Left lung (tissue), 10 donors: Measurements from ENCODE around the gene SH3BGRL2. TPM values are rescaled to one million over a fixed set of nuclear protein-coding genes. Genes with fewer than 3 reads are reported as not detected.

Source experiments
- ATAC-seq: fragments of 200-7000 bp; cut with Tn5 transposase; one replicate; pipeline ENCODE4 v1.9.1; 2020; ENCODE audit warnings: moderate library complexity
- DNase-seq, 4 donors: peaks; one replicate each; pipeline ENCODE4 v3.0.0-alpha.2; 2013 to 2020
- H3K27ac ChIP-seq, 2 donors: fragments of 200-600 bp; sonication (generic) in 1 of 2; one replicate each; pipeline versions ENCODE4 v1.5.0 to v1.8.0; 2020 to 2021
- H3K27me3 ChIP-seq, 2 donors: fragments of 200-600 bp; sonication (generic) in 1 of 2; one replicate each; pipeline versions ENCODE4 v1.5.0 to v1.8.0; 2020 to 2021
- H3K36me3 ChIP-seq, 2 donors: fragments of 200-600 bp; sonication (generic) in 1 of 2; one replicate each; pipeline versions ENCODE4 v1.5.0 to v1.8.0; 2020 to 2021
- H3K4me1 ChIP-seq, 2 donors: fragments of 200-600 bp; one replicate each; pipeline ENCODE4 v1.8.0; 2021
- H3K4me3 ChIP-seq, 2 donors: fragments of 200-600 bp; sonication (generic) in 1 of 2; one replicate each; pipeline versions ENCODE4 v1.5.0 to v1.8.0; 2020 to 2021; ENCODE audit warnings: mild to moderate bottlenecking in 1 of 2
- H3K9me3 ChIP-seq, 2 donors: fragments of 200-600 bp; sonication (generic) in 1 of 2; one replicate each; pipeline versions ENCODE4 v1.5.0 to v1.8.0; 2020 to 2021
- CTCF ChIP-seq, 2 donors: fragments of 200-600 bp; sonication (generic) in 1 of 2; IDR thresholded peaks; one replicate each; pipeline versions ENCODE4 v1.5.0 to v1.8.0; 2021; ENCODE audit warnings: antibody characterized with exemption in 2 of 2
- intact Hi-C, 2 donors: fragments of 100-400 bp; cut with DNase I; formaldehyde crosslinking; loops; one replicate each; pipeline versions ENCODE4 v1.11.2 to v1.14.2; 2022
- polyA plus RNA-seq, 6 donors: library from polyadenylated mRNA; unstranded; fragments of 120-200 nt; gene quantifications; one replicate each; pipeline ENCODE4 v1.2.1, GENCODE V29; 2013; ENCODE audit not compliant: insufficient read length in 6 of 6
- total RNA-seq, 2 donors: library from RNA; stranded (reverse); fragmentation: NEBNext Ultra II Directional; extraction: Animal tissue kit (Norgen Biotek cat#: 25700); gene quantifications; one replicate each; pipeline ENCODE4 v1.2.1, GENCODE V29; 2021
- donor health status: DM: no; HTN: yes; CAD: no.
- donor health status: DM: no; HTN: no; CAD: no.

The SH3BGRL2 gene
- total and polyA plus RNA-seq, 8 donors, result 22.0 to 45.7 (median 38.9) TPM

GRCh38 chr6:79635232-79635543 is 4.1 kb downstream of the SH3BGRL2 start:
- no peaks in the 10 kb centered on the region for H3K36me3 ChIP-seq
- no peak overlapping the region for H3K4me3 ChIP-seq
- H3K27ac ChIP-seq, result no peak overlapping the region
- H3K9me3 ChIP-seq, result no peaks in the 10 kb centered on the region
- ATAC-seq (no peak), DNase-seq (no peak)
- peaks cover 0 to 13% of the 10 kb centered on the region in 2 donors for H3K4me1 ChIP-seq
- peaks cover 0 to 27% of the 10 kb centered on the region in 2 donors for H3K27me3 ChIP-seq
- no peak for TF ChIP-seq CTCF (IDR thresholded peaks at IDR 0.05)
- intact Hi-C loops, result no loop called here

GRCh38 chr6:79636673-79637072 is 5.5 kb downstream of the SH3BGRL2 start:
- no peak overlapping the region for H3K27ac ChIP-seq
- no peak for DNase-seq
- H3K9me3 ChIP-seq, result no peaks in the 10 kb centered on the region
- intact Hi-C loops, result no loop called here
- no peak overlapping the region for H3K4me3 ChIP-seq
- peaks cover 0 to 8% of the 10 kb centered on the region in 2 donors for H3K4me1 ChIP-seq
- no peaks in the 10 kb centered on the region for H3K36me3 ChIP-seq
- TF ChIP-seq CTCF (IDR thresholded peaks at IDR 0.05), result no peak
- ATAC-seq, result no peak
- H3K27me3 ChIP-seq, result peaks cover 0 to 12% of the 10 kb centered on the region in 2 donors

- Histone ChIP-seq H3K27ac (no peak overlapping the region), H3K4me1 (no peaks in the 10 kb centered on the region), H3K9me3 (no peaks in the 10 kb centered on the region), H3K4me3 (no peak overlapping the region), H3K36me3 (no peaks in the 10 kb centered on the region), H3K27me3 (no peaks in the 10 kb centered on the region)
- ATAC-seq (no peak), DNase-seq (peak in 1 of 4 donors; percentile 27)
- TF ChIP-seq CTCF (IDR thresholded peaks at IDR 0.05), result no peak
- intact Hi-C loops, result no loop called here
Observed at GRCh38 chr6:79640146-79641111, 9.3 kb downstream of the SH3BGRL2 start.

GRCh38 chr6:79646006-79646405 is 14.9 kb downstream of the SH3BGRL2 start:
- ATAC-seq (no peak), DNase-seq (no peak)
- H3K27ac ChIP-seq, result no peak overlapping the region
- peak in 1 of 2 donors; percentile 11 for TF ChIP-seq CTCF (IDR thresholded peaks at IDR 0.05)
- intact Hi-C loops, result no loop called here
- no peaks in the 10 kb centered on the region for H3K36me3 ChIP-seq
- H3K4me1 ChIP-seq, result no peaks in the 10 kb centered on the region
- H3K9me3 ChIP-seq, result no peaks in the 10 kb centered on the region
- H3K4me3 ChIP-seq, result no peak overlapping the region
- H3K27me3 ChIP-seq, result no peaks in the 10 kb centered on the region

GRCh38 chr6:79646561-79646960 is 15.4 kb downstream of the SH3BGRL2 start:
- TF ChIP-seq CTCF (IDR thresholded peaks at IDR 0.05), result no peak
- Histone ChIP-seq H3K9me3 (no peaks in the 10 kb centered on the region), H3K4me1 (no peaks in the 10 kb centered on the region), H3K27me3 (no peaks in the 10 kb centered on the region), H3K27ac (no peak overlapping the region), H3K4me3 (no peak overlapping the region), H3K36me3 (no peaks in the 10 kb centered on the region)
- DNase-seq (no peak), ATAC-seq (no peak)
- intact Hi-C loops, result no loop called here
